Endothelial cell of umbilical vein (primary cell): ENCODE data around the gene SLF1. TPM values are rescaled to one million over a fixed set of nuclear protein-coding genes. Genes with fewer than 3 reads are reported as not detected.

Source experiments
- BruUV-seq: library from RNA; stranded (reverse); fragments of 400-500 nt; replicated peaks from 2 replicates; lab custom pipeline; 2021; lab: Mats Ljungman, UMichigan
- CTCF ChIA-PET: fragments of 300-600, 350-600 bp; sonication (Branson Sonifier 250); formaldehyde crosslinking; loops from one replicate; lab custom pipeline; 2021; ENCODE audit warnings: antibody characterized with exemption, inconsistent platforms; lab: Charles Lee
- POLR2A ChIA-PET: fragments of 300-600, 350-600 bp; sonication (Branson Sonifier 250); formaldehyde crosslinking; loops from one replicate; lab custom pipeline; 2021; ENCODE audit warnings: antibody characterized with exemption, inconsistent platforms; lab: Charles Lee
- DNase-seq: peaks from one replicate; pipeline ENCODE4 v3.0.0-alpha.2; 2011; ENCODE audit warnings: low read depth, low spot score
- FAIRE-seq: peaks from 2 replicates; lab custom pipeline; 2011; peaks lifted over from hg19 to GRCh38; lab: Jason Lieb, UNC
- H2AFZ ChIP-seq: 2 replicates; pipeline ENCODE4 v1.6.0; 2012; ENCODE audit warnings: low read depth, low read length, control low read depth, inconsistent platforms
- H3K27ac ChIP-seq: 2 replicates; pipeline ENCODE4 v1.5.1; 2011; ENCODE audit warnings: low read depth, mild to moderate bottlenecking, control low read depth, low read length, moderate library complexity; ENCODE audit not compliant: insufficient read depth
- H3K27me3 ChIP-seq, 2 experiments: 2 replicates each; pipeline versions ENCODE4 v1.6.0 to v1.6.1; 2011; ENCODE audit warnings: low read length in 2 of 2, mixed read lengths in 1 of 2; ENCODE audit not compliant: control insufficient read depth in 2 of 2, insufficient read depth in 2 of 2
- H3K36me3 ChIP-seq, 2 experiments: 2 replicates in 1 of 2; 3 replicates in 1 of 2; pipeline ENCODE4 v1.5.1; 2011; ENCODE audit warnings: low read length in 2 of 2, mild to moderate bottlenecking in 1 of 2, moderate library complexity in 1 of 2; ENCODE audit not compliant: control insufficient read depth in 2 of 2, insufficient read depth in 2 of 2; ENCODE audit errors: extremely low read depth in 1 of 2
- H3K4me1 ChIP-seq: 3 replicates; pipeline ENCODE4 v1.5.1; 2011; ENCODE audit warnings: mild to moderate bottlenecking, low read length; ENCODE audit not compliant: control insufficient read depth, insufficient read depth; ENCODE audit errors: extremely low read depth
- H3K4me2 ChIP-seq: 2 replicates; pipeline ENCODE4 v1.6.1; 2011; ENCODE audit warnings: low read length, control low read depth, mixed read lengths; ENCODE audit not compliant: insufficient read depth
- H3K4me3 ChIP-seq, 3 experiments: fragments of 200-600 bp in 1 of 3; sonication (generic), shearing (Covaris generic) in 1 of 3; replicated peaks in 1 of 3; 2 replicates each; pipeline ENCODE4 v1.5.1; 2011 to 2016; ENCODE audit warnings: control low read depth in 3 of 3, low read length in 3 of 3, mild to moderate bottlenecking in 2 of 3, inconsistent platforms in 1 of 3, low read depth in 1 of 3, moderate library complexity in 1 of 3; ENCODE audit not compliant: insufficient read depth in 1 of 3
- H3K79me2 ChIP-seq: 2 replicates; pipeline ENCODE4 v1.6.0; 2012; ENCODE audit warnings: low read length, inconsistent platforms; ENCODE audit not compliant: control insufficient read depth, insufficient read depth
- H3K9ac ChIP-seq: replicated peaks from 2 replicates; pipeline ENCODE3; 2011; ENCODE audit warnings: low read length, control low read depth; ENCODE audit not compliant: insufficient read depth; ENCODE audit errors: extremely low read depth
- H3K9me1 ChIP-seq: replicated peaks from 3 replicates; pipeline ENCODE4 v1.6.0; 2011; ENCODE audit warnings: mild to moderate bottlenecking, low read length; ENCODE audit not compliant: control insufficient read depth, insufficient read depth; ENCODE audit errors: extremely low read depth
- H3K9me3 ChIP-seq: replicated peaks from 2 replicates; pipeline ENCODE4 v1.5.1; 2012; ENCODE audit warnings: low read length, inconsistent platforms; ENCODE audit not compliant: control insufficient read depth, insufficient read depth
- H4K20me1 ChIP-seq: replicated peaks from 2 replicates; pipeline ENCODE3; 2011; ENCODE audit warnings: mild to moderate bottlenecking, low read length; ENCODE audit not compliant: control insufficient read depth, insufficient read depth; ENCODE audit errors: extremely low read depth
- CTCF ChIP-seq, 2 donors: IDR thresholded peaks; 1 replicate in 1 of 2; 2 replicates in 1 of 2; pipeline ENCODE4 v1.5.1; 2011; ENCODE audit warnings: low read length in 2 of 2, mild to moderate bottlenecking in 2 of 2, moderate library complexity in 2 of 2, control low read depth in 1 of 2, inconsistent platforms in 1 of 2, low read depth in 1 of 2; ENCODE audit not compliant: insufficient read depth in 1 of 2; ENCODE audit errors: extremely low read depth in 1 of 2
- EZH2 ChIP-seq: IDR thresholded peaks from 2 replicates; pipeline ENCODE4 v1.6.1; 2012; ENCODE audit warnings: borderline replicate concordance, low read depth, mild to moderate bottlenecking, moderate library complexity, low read length, inconsistent platforms; ENCODE audit not compliant: severe bottlenecking
- FOS ChIP-seq: IDR thresholded peaks from 2 replicates; pipeline ENCODE4 v1.6.1; 2011; ENCODE audit warnings: mild to moderate bottlenecking, low read length, moderate library complexity, borderline replicate concordance; ENCODE audit not compliant: insufficient read depth
- GATA2 ChIP-seq: IDR thresholded peaks from 2 replicates; pipeline ENCODE4 v1.7.0; 2011; ENCODE audit warnings: low read depth, mild to moderate bottlenecking, moderate library complexity, mixed read lengths, low read length; ENCODE audit not compliant: insufficient read length, insufficient read depth
- JUN ChIP-seq: IDR thresholded peaks from 2 replicates; pipeline ENCODE4 v1.6.1; 2011; ENCODE audit warnings: borderline replicate concordance, low read depth; ENCODE audit not compliant: insufficient read length, insufficient read depth
- MAX ChIP-seq: IDR thresholded peaks from 2 replicates; pipeline ENCODE4 v1.6.1; 2011; ENCODE audit not compliant: insufficient read depth, insufficient read length
- MYC ChIP-seq: IDR thresholded peaks from one replicate; pipeline ENCODE4 v1.6.1; 2011; ENCODE audit warnings: mild to moderate bottlenecking, low read depth, low read length
- POLR2A ChIP-seq: IDR thresholded peaks from 2 replicates; pipeline ENCODE4 v1.6.1; 2012; ENCODE audit warnings: low read depth, mild to moderate bottlenecking, control low read depth, low read length
- POLR2AphosphoS5 ChIP-seq: IDR thresholded peaks from 2 replicates; pipeline ENCODE4 v1.6.1; 2012; ENCODE audit warnings: low read depth, mild to moderate bottlenecking, control low read depth, low read length, moderate library complexity; ENCODE audit not compliant: insufficient read depth
- dilution Hi-C: fragments of 300-500 bp; cut with MboI; formaldehyde crosslinking; loops from one replicate; pipeline ENCODE4 v1.15.0; 2019; ENCODE audit warnings: low sequenced_read_pairs; ENCODE audit not compliant: extremely low pct_ligation_motif_present
- intact Hi-C: fragments of 100-400 bp; cut with micrococcal nuclease; formaldehyde crosslinking; loops from one replicate; pipeline ENCODE4 v1.10.0; 2022
- polyA plus RNA-seq, 4 experiments: library from polyadenylated mRNA; depleted of rRNA in 3 of 4; stranded (reverse) in 3 of 4; unstranded in 1 of 4; fragments of >200 nt; gene quantifications; 2 replicates each; pipeline versions ENCODE4 v1.2.1 to v1.2.3, GENCODE V29; 2011 to 2012; ENCODE audit warnings: missing spikeins in 1 of 4
- total RNA-seq: library from RNA; stranded (reverse); gene quantifications from 2 replicates; pipeline ENCODE4 v1.2.3, GENCODE V29; 2021

SLF1 gene
- total and polyA plus RNA-seq, 2 donors (not counting 3 experiments of a cell fraction or from before 2014, with no cell fraction given) = 1.4 to 8.5 TPM

- Histone ChIP-seq H3K36me3 (peaks cover 2 to 11% of the 10 kb centered on the region in 2 experiments), H3K4me2 (no peak overlapping the region), H2AFZ (no peak overlapping the region), H3K9me1 (no peaks in the 10 kb centered on the region), H3K79me2 (no peaks in the 10 kb centered on the region), H4K20me1 (no peaks in the 10 kb centered on the region), H3K27ac (no peak overlapping the region), H3K4me1 (no peaks in the 10 kb centered on the region), H3K9me3 (no peaks in the 10 kb centered on the region), H3K9ac (no peak overlapping the region), H3K27me3 (no peaks in the 10 kb centered on the region), H3K4me3 (no peak overlapping the region)
- dilution Hi-C loops (no loop called here), intact Hi-C loops (no loop called here)
- FAIRE-seq (no peak), DNase-seq (peak; percentile 68)
- BruUV-seq = no TSS peak
- POLR2A ChIA-PET = no interaction called here
- TF ChIP-seq MAX = no peak
- TF ChIP-seq POLR2A = no peak
- TF ChIP-seq POLR2AphosphoS5 = no peak
- TF ChIP-seq MYC = no peak
- TF ChIP-seq FOS = no peak
- CTCF ChIA-PET = interaction anchor here (1.1 to 1.5 kb wide), 3 partner anchors 12 to 143 kb away, joined by 3 to 4 read pairs (median 4); no protein-coding TSS in a partner anchor
These were observed 88.9 kb downstream of the SLF1 start for GRCh38 chr5:94707359-94707758.

- FAIRE-seq = no peak
- TF ChIP-seq MYC (no peak), POLR2AphosphoS5 (no peak), JUN (no peak), POLR2A (no peak), MAX (no peak), GATA2 (no peak), EZH2 (no peak), FOS (no peak), CTCF (IDR thresholded peaks at IDR 0.05; ENCODE audit: extremely low read depth in 1 of 2, insufficient read depth in 1 of 2, low read depth in 1 of 2, low read length in 2 of 2) (no peak)
- H3K27ac ChIP-seq = no peak overlapping the region
- H3K4me3 ChIP-seq = no peak overlapping the region
- H3K27me3 ChIP-seq = no peaks in the 10 kb centered on the region
- DNase-seq = no peak
- no peaks in the 10 kb centered on the region for H3K4me1 ChIP-seq
- no peaks in the 10 kb centered on the region for H3K9me1 ChIP-seq
- H3K9me3 ChIP-seq = no peaks in the 10 kb centered on the region
- CTCF ChIA-PET = no interaction called here
- intact Hi-C loops (no loop called here), dilution Hi-C loops (no loop called here)
- H3K36me3 ChIP-seq = peaks cover 2 to 13% of the 10 kb centered on the region in 2 experiments
- no peaks in the 10 kb centered on the region for H4K20me1 ChIP-seq
- no peak overlapping the region for H2AFZ ChIP-seq
- no peaks in the 10 kb centered on the region for H3K79me2 ChIP-seq
- BruUV-seq = no TSS peak
- no peak overlapping the region for H3K9ac ChIP-seq
- no peak overlapping the region for H3K4me2 ChIP-seq
- POLR2A ChIA-PET = no interaction called here
These were observed 90.8 kb downstream of the SLF1 start for GRCh38 chr5:94709277-94709676.
